Ishikawa (cell line): ENCODE results near the gene EBF4.

ENCODE experiments used
- CEBPB ChIP-seq: IDR thresholded peaks from 2 replicates; pipeline ENCODE4 v1.6.1; 2012
- CREB1 ChIP-seq: IDR thresholded peaks from 2 replicates; pipeline ENCODE4 v1.6.1; 2012; ENCODE audit warnings: low read depth
- EP300 ChIP-seq: IDR thresholded peaks from 2 replicates; pipeline ENCODE4 v1.6.1; 2012; ENCODE audit warnings: borderline replicate concordance
- FOXM1 ChIP-seq: IDR thresholded peaks from 2 replicates; pipeline ENCODE4 v1.6.1; 2012; ENCODE audit warnings: low read depth, borderline replicate concordance
- MAX ChIP-seq: IDR thresholded peaks from 2 replicates; pipeline ENCODE4 v1.6.1; 2012
- NFIC ChIP-seq: IDR thresholded peaks from 2 replicates; pipeline ENCODE4 v1.6.1; 2012
- RAD21 ChIP-seq: IDR thresholded peaks from 2 replicates; pipeline ENCODE4 v1.6.1; 2012; ENCODE audit warnings: low read depth
- TAF1 ChIP-seq: IDR thresholded peaks from 2 replicates; pipeline ENCODE4 v1.6.1; 2012; ENCODE audit warnings: low read depth, mild to moderate bottlenecking
- TCF12 ChIP-seq: IDR thresholded peaks from 2 replicates; pipeline ENCODE4 v1.6.1; 2012; ENCODE audit warnings: low read depth
- YY1 ChIP-seq: IDR thresholded peaks from 2 replicates; pipeline ENCODE4 v1.6.1; 2012; ENCODE audit warnings: low read depth
- ZBTB7A ChIP-seq: IDR thresholded peaks from 2 replicates; pipeline ENCODE4 v1.6.1; 2012; ENCODE audit warnings: low read depth
- TF ChIP-seq, protein P1 (sequence below): IDR thresholded peaks from 2 replicates; pipeline ENCODE4 v1.6.1; 2012; ENCODE audit warnings: low read depth, mild to moderate bottlenecking
- TF ChIP-seq, protein P2 (sequence below): IDR thresholded peaks from 2 replicates; pipeline ENCODE4 v1.6.1; 2012

- TF ChIP-seq MAX (no peak), TCF12 (no peak), CREB1 (no peak), EP300 (no peak), RAD21 (no peak), YY1 (no peak), TAF1 (no peak), ZBTB7A (no peak), CEBPB (no peak), NFIC (no peak), FOXM1 (no peak)
- TF ChIP-seq, protein P1, sequence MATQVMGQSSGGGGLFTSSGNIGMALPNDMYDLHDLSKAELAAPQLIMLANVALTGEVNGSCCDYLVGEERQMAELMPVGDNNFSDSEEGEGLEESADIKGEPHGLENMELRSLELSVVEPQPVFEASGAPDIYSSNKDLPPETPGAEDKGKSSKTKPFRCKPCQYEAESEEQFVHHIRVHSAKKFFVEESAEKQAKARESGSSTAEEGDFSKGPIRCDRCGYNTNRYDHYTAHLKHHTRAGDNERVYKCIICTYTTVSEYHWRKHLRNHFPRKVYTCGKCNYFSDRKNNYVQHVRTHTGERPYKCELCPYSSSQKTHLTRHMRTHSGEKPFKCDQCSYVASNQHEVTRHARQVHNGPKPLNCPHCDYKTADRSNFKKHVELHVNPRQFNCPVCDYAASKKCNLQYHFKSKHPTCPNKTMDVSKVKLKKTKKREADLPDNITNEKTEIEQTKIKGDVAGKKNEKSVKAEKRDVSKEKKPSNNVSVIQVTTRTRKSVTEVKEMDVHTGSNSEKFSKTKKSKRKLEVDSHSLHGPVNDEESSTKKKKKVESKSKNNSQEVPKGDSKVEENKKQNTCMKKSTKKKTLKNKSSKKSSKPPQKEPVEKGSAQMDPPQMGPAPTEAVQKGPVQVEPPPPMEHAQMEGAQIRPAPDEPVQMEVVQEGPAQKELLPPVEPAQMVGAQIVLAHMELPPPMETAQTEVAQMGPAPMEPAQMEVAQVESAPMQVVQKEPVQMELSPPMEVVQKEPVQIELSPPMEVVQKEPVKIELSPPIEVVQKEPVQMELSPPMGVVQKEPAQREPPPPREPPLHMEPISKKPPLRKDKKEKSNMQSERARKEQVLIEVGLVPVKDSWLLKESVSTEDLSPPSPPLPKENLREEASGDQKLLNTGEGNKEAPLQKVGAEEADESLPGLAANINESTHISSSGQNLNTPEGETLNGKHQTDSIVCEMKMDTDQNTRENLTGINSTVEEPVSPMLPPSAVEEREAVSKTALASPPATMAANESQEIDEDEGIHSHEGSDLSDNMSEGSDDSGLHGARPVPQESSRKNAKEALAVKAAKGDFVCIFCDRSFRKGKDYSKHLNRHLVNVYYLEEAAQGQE, result no peak
- TF ChIP-seq, protein P2, sequence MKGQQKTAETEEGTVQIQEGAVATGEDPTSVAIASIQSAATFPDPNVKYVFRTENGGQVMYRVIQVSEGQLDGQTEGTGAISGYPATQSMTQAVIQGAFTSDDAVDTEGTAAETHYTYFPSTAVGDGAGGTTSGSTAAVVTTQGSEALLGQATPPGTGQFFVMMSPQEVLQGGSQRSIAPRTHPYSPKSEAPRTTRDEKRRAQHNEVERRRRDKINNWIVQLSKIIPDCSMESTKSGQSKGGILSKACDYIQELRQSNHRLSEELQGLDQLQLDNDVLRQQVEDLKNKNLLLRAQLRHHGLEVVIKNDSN, result no peak
These were observed 82.6 kb downstream of the EBF4 start for GRCh38 chr20:2775139-2775538.
